Activated T-cell treated with anti-CD3 and anti-CD28 coated beads, Interleukin-2, amount 50 U/mL, for 72 hours (primary cell): Measurements from ENCODE around the gene LRRC18. TPM values are rescaled to one million over a fixed set of nuclear protein-coding genes. Genes with fewer than 3 reads are reported as not detected.

Source experiments
- ATAC-seq, 2 donors: fragments of 150-1000 bp; cut with Tn5 transposase; replicated peaks in 1 of 2; 2 replicates each; pipeline ENCODE4 v1.10.0; 2021; ENCODE audit warnings: moderate library complexity in 2 of 2, mild to moderate bottlenecking in 1 of 2
- DNase-seq, 2 donors: peaks; one replicate each; pipeline ENCODE4 v3.0.0; 2021 to 2022; ENCODE audit warnings: mixed read lengths in 1 of 2
- H3K27ac Mint-ChIP-seq: one replicate; pipeline ENCODE4 v1.8.0; 2022; ENCODE audit warnings: mild to moderate bottlenecking, moderate library complexity, mixed read lengths
- H3K27me3 Mint-ChIP-seq: one replicate; pipeline ENCODE4 v1.8.0; 2022; ENCODE audit warnings: low read depth, mixed read lengths
- H3K36me3 Mint-ChIP-seq, 2 donors: one replicate each; pipeline ENCODE4 v1.8.0; 2022; ENCODE audit warnings: mixed read lengths in 2 of 2, mild to moderate bottlenecking in 1 of 2; ENCODE audit not compliant: insufficient read depth in 2 of 2
- H3K4me1 Mint-ChIP-seq: one replicate; pipeline ENCODE4 v1.8.0; 2022; ENCODE audit warnings: low read depth, mixed read lengths
- H3K4me3 Mint-ChIP-seq, 2 donors: one replicate each; pipeline ENCODE4 v1.8.0; 2022; ENCODE audit warnings: mild to moderate bottlenecking in 2 of 2, mixed read lengths in 2 of 2, moderate library complexity in 2 of 2
- H3K9me3 Mint-ChIP-seq, 2 donors: one replicate each; pipeline ENCODE4 v1.8.0; 2022; ENCODE audit warnings: mixed read lengths in 2 of 2
- total RNA-seq, 2 donors: library from RNA; stranded (reverse); gene quantifications; one replicate each; pipeline ENCODE4 v1.2.3, GENCODE V29; 2022

The LRRC18 gene
- total RNA-seq, 2 donors from 2014 or later: not detected

DNA sequence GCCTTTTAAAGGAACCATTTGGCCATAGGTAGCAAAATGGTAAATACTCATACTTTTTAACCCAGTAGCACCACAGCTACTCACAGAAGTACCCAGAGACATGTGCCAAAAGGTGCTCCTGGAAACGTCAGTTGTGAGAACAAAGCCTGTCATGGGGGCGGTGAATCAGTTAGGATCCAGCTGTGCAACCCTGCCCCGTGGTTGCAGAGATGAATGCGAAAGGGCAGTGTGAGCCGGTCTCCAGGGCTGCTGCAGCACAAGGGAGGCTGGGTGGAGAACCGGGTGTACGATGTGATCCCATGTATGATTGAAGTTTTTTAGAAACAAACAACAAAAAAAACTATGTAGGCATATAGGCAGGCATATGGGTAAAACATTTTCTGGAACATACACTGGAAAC lies 1.3 kb upstream of the LRRC18 start:
- DNase-seq (no peak), ATAC-seq (no peak)
- no peak overlapping the region for H3K27ac Mint-ChIP-seq
- H3K36me3 Mint-ChIP-seq: no peaks in the 10 kb centered on the region
- no peaks in the 10 kb centered on the region for H3K9me3 Mint-ChIP-seq
- no peak overlapping the region for H3K4me3 Mint-ChIP-seq
- H3K27me3 Mint-ChIP-seq: no peaks in the 10 kb centered on the region
- no peaks in the 10 kb centered on the region for H3K4me1 Mint-ChIP-seq

- H3K9me3 Mint-ChIP-seq: no peaks in the 10 kb centered on the region
- no peaks in the 10 kb centered on the region for H3K4me1 Mint-ChIP-seq
- H3K4me3 Mint-ChIP-seq: no peak overlapping the region
- no peaks in the 10 kb centered on the region for H3K27me3 Mint-ChIP-seq
- no peak overlapping the region for H3K27ac Mint-ChIP-seq
- DNase-seq (no peak), ATAC-seq (no peak)
- no peaks in the 10 kb centered on the region for H3K36me3 Mint-ChIP-seq
These were observed 732 bp upstream of the LRRC18 start for GRCh38 chr10:48940372-48940771.

GRCh38 chr10:48938990-48939536 lies 577 bp downstream of the LRRC18 start:
- Mint-ChIP-seq H3K27ac (no peak overlapping the region), H3K27me3 (no peaks in the 10 kb centered on the region), H3K4me3 (no peak overlapping the region), H3K36me3 (no peaks in the 10 kb centered on the region), H3K4me1 (no peaks in the 10 kb centered on the region), H3K9me3 (no peaks in the 10 kb centered on the region)
- ATAC-seq (no peak), DNase-seq (no peak)

DNA sequence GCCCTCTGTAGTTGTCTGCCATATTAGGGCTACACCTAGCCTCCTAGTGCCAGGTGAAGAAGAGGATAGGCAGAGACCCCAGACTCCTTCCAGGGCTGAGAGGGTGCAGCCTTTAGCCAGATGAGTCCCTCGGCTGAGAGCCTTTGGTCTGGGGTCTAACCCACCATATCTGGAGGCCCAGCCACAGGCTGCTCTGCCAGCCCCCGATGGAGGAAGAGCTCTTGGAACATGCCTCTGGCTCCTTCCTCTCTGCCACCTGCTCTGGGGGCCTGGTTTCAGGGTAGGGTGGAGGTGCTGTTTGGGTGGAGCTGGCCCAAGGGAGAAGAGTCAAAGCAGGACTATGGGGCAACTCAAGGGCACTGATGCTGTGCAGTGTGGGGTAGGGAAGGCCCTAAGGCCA lies 1.4 kb downstream of the LRRC18 start:
- Mint-ChIP-seq H3K9me3 (no peaks in the 10 kb centered on the region), H3K4me1 (no peaks in the 10 kb centered on the region), H3K27ac (no peak overlapping the region), H3K4me3 (no peak overlapping the region), H3K27me3 (no peaks in the 10 kb centered on the region), H3K36me3 (no peaks in the 10 kb centered on the region)
- DNase-seq (no peak), ATAC-seq (no peak)

- H3K36me3 Mint-ChIP-seq: no peaks in the 10 kb centered on the region
- no peak for DNase-seq
- no peaks in the 10 kb centered on the region for H3K9me3 Mint-ChIP-seq
- H3K27ac Mint-ChIP-seq: no peak overlapping the region
- H3K27me3 Mint-ChIP-seq: no peaks in the 10 kb centered on the region
- H3K4me3 Mint-ChIP-seq: no peak overlapping the region
- no peaks in the 10 kb centered on the region for H3K4me1 Mint-ChIP-seq
- ATAC-seq: no peak
These were observed 1.8 kb downstream of the LRRC18 start for GRCh38 chr10:48937796-48938195.

GRCh38 chr10:48935577-48935976 lies 4.1 kb downstream of the LRRC18 start:
- Mint-ChIP-seq H3K4me3 (no peak overlapping the region), H3K36me3 (no peaks in the 10 kb centered on the region), H3K27me3 (no peaks in the 10 kb centered on the region), H3K9me3 (no peaks in the 10 kb centered on the region), H3K4me1 (no peaks in the 10 kb centered on the region), H3K27ac (no peak overlapping the region)
- DNase-seq (no peak), ATAC-seq (no peak)

- Mint-ChIP-seq H3K9me3 (no peaks in the 10 kb centered on the region), H3K4me1 (no peaks in the 10 kb centered on the region), H3K27ac (no peak overlapping the region), H3K27me3 (no peaks in the 10 kb centered on the region), H3K4me3 (no peak overlapping the region), H3K36me3 (no peaks in the 10 kb centered on the region)
- ATAC-seq (no peak), DNase-seq (no peak)
These were observed 4.8 kb downstream of the LRRC18 start for GRCh38 chr10:48934672-48935501.

DNA sequence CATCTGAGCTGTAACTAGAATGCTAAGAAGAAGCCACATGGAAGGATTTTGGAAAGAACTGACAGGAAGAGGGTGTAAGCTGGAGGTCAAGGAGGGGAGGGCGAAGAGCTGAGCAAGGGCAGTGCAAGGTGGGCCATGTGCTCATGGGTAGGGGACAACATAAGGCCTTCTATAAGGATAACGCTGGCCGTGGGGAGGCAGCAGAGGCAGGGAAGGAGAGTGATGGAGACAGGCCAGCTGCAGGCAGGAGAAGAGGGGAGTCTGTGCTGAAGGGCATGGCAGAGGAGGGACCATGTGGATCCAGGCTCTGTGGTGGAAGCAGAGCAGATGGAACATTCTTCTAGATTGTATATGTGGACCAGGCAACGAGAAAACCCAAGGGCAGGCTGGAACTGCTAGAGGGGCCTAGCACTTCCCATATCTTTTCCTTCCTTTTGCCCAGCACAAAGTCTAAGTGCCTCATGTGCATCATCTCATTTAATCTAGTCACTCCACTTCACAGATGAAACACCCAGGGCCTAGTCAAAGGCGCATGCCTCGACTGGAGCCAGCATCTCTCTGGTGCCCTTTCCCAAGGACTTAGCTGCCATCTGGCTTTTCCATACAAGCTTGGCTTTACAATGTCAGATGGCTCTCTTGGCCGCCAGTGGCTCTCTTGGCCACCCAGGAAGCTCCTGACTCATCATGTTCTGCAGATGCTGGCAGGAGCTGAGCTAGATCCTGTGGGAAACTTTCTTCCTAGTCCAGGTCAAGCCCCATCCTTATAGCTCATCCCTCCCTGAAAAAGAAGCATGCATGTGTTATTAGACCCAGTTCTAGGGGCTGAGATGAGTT lies 6.6 kb downstream of the LRRC18 start:
- Mint-ChIP-seq H3K4me3 (no peak overlapping the region), H3K9me3 (no peaks in the 10 kb centered on the region), H3K36me3 (no peaks in the 10 kb centered on the region), H3K27me3 (no peaks in the 10 kb centered on the region), H3K4me1 (no peaks in the 10 kb centered on the region), H3K27ac (no peak overlapping the region)
- ATAC-seq: no peak
- no peak for DNase-seq

GRCh38 chr10:48931188-48931587 lies 8.5 kb downstream of the LRRC18 start:
- Mint-ChIP-seq H3K27ac (no peak overlapping the region), H3K9me3 (no peaks in the 10 kb centered on the region), H3K36me3 (no peaks in the 10 kb centered on the region), H3K27me3 (no peaks in the 10 kb centered on the region), H3K4me3 (no peak overlapping the region), H3K4me1 (no peaks in the 10 kb centered on the region)
- no peak for ATAC-seq
- no peak for DNase-seq

DNA sequence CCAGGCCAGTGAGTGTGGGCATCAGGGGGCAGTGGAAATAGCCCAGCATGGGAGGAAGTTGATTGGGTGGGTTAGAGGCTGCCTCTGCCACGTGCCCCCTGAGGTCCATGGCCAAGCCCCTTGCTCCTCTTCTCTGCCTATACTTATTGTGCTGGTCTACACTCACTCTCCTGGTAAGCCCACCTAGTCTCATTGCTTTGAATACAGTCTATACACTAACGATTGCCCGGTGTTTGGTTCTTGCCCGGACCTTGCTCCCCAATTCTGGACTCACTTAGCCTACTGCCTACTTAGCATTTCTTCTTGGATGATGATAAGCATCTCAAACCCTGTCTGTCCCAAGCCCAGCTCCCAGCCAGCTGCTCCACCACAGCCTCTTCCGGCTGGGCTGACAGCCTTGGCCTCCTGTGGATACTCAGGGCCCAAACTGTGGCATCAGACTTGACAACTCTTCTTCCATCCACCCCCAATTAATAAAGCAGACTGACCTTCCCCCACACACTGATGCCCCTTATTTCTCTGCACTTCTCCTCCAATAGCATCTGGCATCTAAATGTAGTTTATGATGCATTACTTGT lies 10.1 kb downstream of the LRRC18 start:
- H3K4me1 Mint-ChIP-seq: no peaks in the 10 kb centered on the region
- ATAC-seq (no peak), DNase-seq (no peak)
- H3K4me3 Mint-ChIP-seq: no peak overlapping the region
- no peaks in the 10 kb centered on the region for H3K9me3 Mint-ChIP-seq
- H3K36me3 Mint-ChIP-seq: no peaks in the 10 kb centered on the region
- H3K27me3 Mint-ChIP-seq: no peaks in the 10 kb centered on the region
- H3K27ac Mint-ChIP-seq: no peak overlapping the region

- H3K4me1 Mint-ChIP-seq: no peaks in the 10 kb centered on the region
- DNase-seq (no peak), ATAC-seq (no peak)
- no peak overlapping the region for H3K27ac Mint-ChIP-seq
- no peaks in the 10 kb centered on the region for H3K9me3 Mint-ChIP-seq
- no peaks in the 10 kb centered on the region for H3K36me3 Mint-ChIP-seq
- no peaks in the 10 kb centered on the region for H3K27me3 Mint-ChIP-seq
- H3K4me3 Mint-ChIP-seq: no peak overlapping the region
These were observed 12.7 kb downstream of the LRRC18 start for GRCh38 chr10:48926764-48927540.

- ATAC-seq (no peak), DNase-seq (no peak)
- H3K4me3 Mint-ChIP-seq: no peak overlapping the region
- no peaks in the 10 kb centered on the region for H3K4me1 Mint-ChIP-seq
- no peaks in the 10 kb centered on the region for H3K36me3 Mint-ChIP-seq
- no peaks in the 10 kb centered on the region for H3K27me3 Mint-ChIP-seq
- no peak overlapping the region for H3K27ac Mint-ChIP-seq
- no peaks in the 10 kb centered on the region for H3K9me3 Mint-ChIP-seq
These were observed 13.4 kb downstream of the LRRC18 start for GRCh38 chr10:48926255-48926654.
